Natural killer cell (primary cell): ENCODE data around the gene MLLT10. TPM values are rescaled to one million over a fixed set of nuclear protein-coding genes. Genes with fewer than 3 reads are reported as not detected.

Experiments used
- ATAC-seq, 3 donors: fragments of 150-1000 bp in 2 of 3; fragments of 200-7000 bp in 1 of 3; cut with Tn5 transposase; 1 replicate in 1 of 3; 2 replicates in 2 of 3; pipeline ENCODE4 v1.10.0; 2021; ENCODE audit warnings: mild to moderate bottlenecking in 2 of 3, moderate library complexity in 2 of 3
- DNase-seq, 2 donors: peaks; one replicate each; pipeline versions ENCODE4 v3.0.0 to v3.0.0-alpha.2; 2013 to 2021; ENCODE audit warnings: mixed read lengths in 1 of 2
- H3K27ac ChIP-seq: one replicate; pipeline ENCODE4 v1.5.1; 2013; ENCODE audit warnings: mild to moderate bottlenecking, low read length
- H3K27me3 ChIP-seq: one replicate; pipeline ENCODE4 v1.6.1; 2013; ENCODE audit warnings: low read length; ENCODE audit not compliant: control insufficient read depth, insufficient read depth
- H3K36me3 ChIP-seq: one replicate; pipeline ENCODE4 v1.6.1; 2013; ENCODE audit warnings: low read length; ENCODE audit not compliant: control insufficient read depth, insufficient read depth
- H3K4me1 ChIP-seq: one replicate; pipeline ENCODE4 v1.6.1; 2013; ENCODE audit warnings: low read length; ENCODE audit not compliant: control insufficient read depth, insufficient read depth
- H3K4me3 ChIP-seq: one replicate; pipeline ENCODE4 v1.5.1; 2013; ENCODE audit warnings: low read length
- H3K9me3 ChIP-seq: one replicate; pipeline ENCODE4 v1.6.1; 2013; ENCODE audit warnings: low read length; ENCODE audit not compliant: control insufficient read depth, insufficient read depth
- H3K27ac Mint-ChIP-seq, 2 donors: one replicate each; pipeline ENCODE4 v1.8.0; 2022; ENCODE audit warnings: mild to moderate bottlenecking in 2 of 2, mixed read lengths in 2 of 2, moderate library complexity in 1 of 2
- H3K27me3 Mint-ChIP-seq, 2 donors: one replicate each; pipeline ENCODE4 v1.8.0; 2022; ENCODE audit warnings: low read depth in 2 of 2, mixed read lengths in 2 of 2
- H3K36me3 Mint-ChIP-seq: one replicate; pipeline ENCODE4 v1.8.0; 2022; ENCODE audit warnings: mixed read lengths
- H3K4me1 Mint-ChIP-seq, 2 donors: one replicate each; pipeline ENCODE4 v1.8.0; 2022; ENCODE audit warnings: mixed read lengths in 2 of 2
- H3K4me3 Mint-ChIP-seq: one replicate; pipeline ENCODE4 v1.8.0; 2022; ENCODE audit warnings: mild to moderate bottlenecking, moderate library complexity, mixed read lengths
- H3K9me3 Mint-ChIP-seq, 2 donors: one replicate each; pipeline ENCODE4 v1.8.0; 2022; ENCODE audit warnings: mixed read lengths in 2 of 2
- WGBS: methylation state at CpG from one replicate; pipeline ENCODE4 v1.1.7; 2013; ENCODE audit warnings: missing lambda C conversion rate; ENCODE audit not compliant: insufficient coverage; 5-methylcytosine and 5-hydroxymethylcytosine counted together
- intact Hi-C: fragments of 100-400 bp; cut with micrococcal nuclease; formaldehyde crosslinking; loops from one replicate; pipeline ENCODE4 v1.14.2; 2022
- total RNA-seq, 4 donors: library from RNA; stranded (reverse); fragments of 120-200 nt in 1 of 4; gene quantifications; one replicate each; pipeline versions ENCODE4 v1.2.3 to v1.2.4, GENCODE V29; 2013 to 2022
- TF ChIP-seq, protein P1 (sequence below): fragments of 200-600 bp; IDR thresholded peaks from one replicate; pipeline ENCODE4 v1.8.0; 2022; ENCODE audit warnings: antibody characterized with exemption

MLLT10 gene
- total RNA-seq, 3 donors from 2014 or later (not counting 1 experiment from before 2014, with no cell fraction given): 40.4 to 65.2 (median 60.0) TPM

DNA sequence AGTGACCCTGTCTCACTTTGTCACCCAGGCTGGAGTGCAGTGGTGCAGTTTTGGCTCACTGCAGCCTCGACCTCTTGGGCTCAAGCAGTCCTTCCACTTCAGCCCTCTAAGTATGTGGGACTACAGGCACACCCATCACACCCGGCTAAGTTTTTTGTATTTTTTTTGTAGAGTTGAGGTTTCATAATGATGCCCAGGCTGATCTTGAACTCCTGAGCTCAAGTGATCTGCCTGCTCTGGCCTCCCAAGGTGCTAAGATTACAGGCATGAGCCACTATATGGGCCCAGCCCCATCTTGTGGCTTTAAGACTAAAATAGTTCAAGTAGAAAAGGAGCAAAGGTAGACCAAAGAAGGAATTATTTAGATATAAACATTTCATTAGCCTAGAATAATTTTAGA lies 65.5 kb downstream of the MLLT10 start:
- ATAC-seq (peak in 1 of 3 donors; percentile 17), DNase-seq (no peak)
- no peaks in the 10 kb centered on the region for H3K27me3 ChIP-seq
- Mint-ChIP-seq H3K9me3 (no peaks in the 10 kb centered on the region), H3K27me3 (no peaks in the 10 kb centered on the region), H3K27ac (peak overlapping the region in 1 of 2 donors; percentile 9), H3K4me3 (no peak overlapping the region), H3K4me1 (peaks cover 0 to 15% of the 10 kb centered on the region in 2 donors), H3K36me3 (no peaks in the 10 kb centered on the region)
- H3K27ac ChIP-seq: no peak overlapping the region
- TF ChIP-seq, protein P1, sequence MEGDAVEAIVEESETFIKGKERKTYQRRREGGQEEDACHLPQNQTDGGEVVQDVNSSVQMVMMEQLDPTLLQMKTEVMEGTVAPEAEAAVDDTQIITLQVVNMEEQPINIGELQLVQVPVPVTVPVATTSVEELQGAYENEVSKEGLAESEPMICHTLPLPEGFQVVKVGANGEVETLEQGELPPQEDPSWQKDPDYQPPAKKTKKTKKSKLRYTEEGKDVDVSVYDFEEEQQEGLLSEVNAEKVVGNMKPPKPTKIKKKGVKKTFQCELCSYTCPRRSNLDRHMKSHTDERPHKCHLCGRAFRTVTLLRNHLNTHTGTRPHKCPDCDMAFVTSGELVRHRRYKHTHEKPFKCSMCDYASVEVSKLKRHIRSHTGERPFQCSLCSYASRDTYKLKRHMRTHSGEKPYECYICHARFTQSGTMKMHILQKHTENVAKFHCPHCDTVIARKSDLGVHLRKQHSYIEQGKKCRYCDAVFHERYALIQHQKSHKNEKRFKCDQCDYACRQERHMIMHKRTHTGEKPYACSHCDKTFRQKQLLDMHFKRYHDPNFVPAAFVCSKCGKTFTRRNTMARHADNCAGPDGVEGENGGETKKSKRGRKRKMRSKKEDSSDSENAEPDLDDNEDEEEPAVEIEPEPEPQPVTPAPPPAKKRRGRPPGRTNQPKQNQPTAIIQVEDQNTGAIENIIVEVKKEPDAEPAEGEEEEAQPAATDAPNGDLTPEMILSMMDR: no peak
- WGBS: 78% methylated on average over 2 of the region's 2 CpGs
- H3K4me1 ChIP-seq: peaks cover 3% of the 10 kb centered on the region
- intact Hi-C loops: no loop called here
- no peak overlapping the region for H3K4me3 ChIP-seq
- H3K9me3 ChIP-seq: no peaks in the 10 kb centered on the region
- no peaks in the 10 kb centered on the region for H3K36me3 ChIP-seq

DNA sequence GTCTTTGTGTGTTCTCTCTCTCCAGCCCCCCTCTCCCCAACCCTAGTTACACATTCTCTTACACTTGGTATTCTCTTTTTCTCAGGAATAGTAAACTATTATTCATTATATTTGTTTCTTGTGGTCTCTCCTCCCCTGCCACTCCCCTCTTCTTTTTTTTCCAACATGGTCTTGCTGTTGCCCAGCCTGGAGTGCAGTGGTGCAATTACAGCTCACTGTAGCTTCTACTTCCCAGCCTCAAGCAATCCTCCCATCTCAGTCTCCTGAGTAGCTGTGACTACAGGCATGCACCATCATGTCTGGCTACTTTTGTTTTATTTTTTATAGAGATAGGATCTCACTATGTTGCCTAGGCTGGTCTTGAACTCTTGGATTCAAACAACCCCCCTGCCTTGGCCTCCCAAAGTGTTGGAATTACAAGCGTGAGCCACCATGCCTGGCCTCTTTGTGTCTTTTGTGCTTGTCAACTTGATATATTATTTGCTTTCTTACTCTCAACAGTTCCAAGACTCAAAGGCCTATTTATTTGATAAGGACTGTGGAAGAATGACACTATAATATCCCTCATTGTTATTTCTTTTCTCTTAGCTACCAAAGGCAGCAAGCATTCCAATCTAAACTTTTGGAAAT lies 66.9 kb downstream of the MLLT10 start:
- Mint-ChIP-seq H3K36me3 (no peaks in the 10 kb centered on the region), H3K4me3 (no peak overlapping the region), H3K4me1 (peaks cover 4 to 18% of the 10 kb centered on the region in 2 donors), H3K9me3 (no peaks in the 10 kb centered on the region), H3K27me3 (no peaks in the 10 kb centered on the region), H3K27ac (no peak overlapping the region)
- no peak for ATAC-seq
- Histone ChIP-seq H3K27ac (no peak overlapping the region), H3K27me3 (no peaks in the 10 kb centered on the region), H3K36me3 (no peaks in the 10 kb centered on the region), H3K4me1 (peaks cover 3% of the 10 kb centered on the region), H3K9me3 (no peaks in the 10 kb centered on the region), H3K4me3 (no peak overlapping the region)
- DNase-seq: no peak
- WGBS: 100% methylated on average over 1 of the region's 1 CpG
- TF ChIP-seq, protein P1: no peak
- intact Hi-C loops: no loop called here

DNA sequence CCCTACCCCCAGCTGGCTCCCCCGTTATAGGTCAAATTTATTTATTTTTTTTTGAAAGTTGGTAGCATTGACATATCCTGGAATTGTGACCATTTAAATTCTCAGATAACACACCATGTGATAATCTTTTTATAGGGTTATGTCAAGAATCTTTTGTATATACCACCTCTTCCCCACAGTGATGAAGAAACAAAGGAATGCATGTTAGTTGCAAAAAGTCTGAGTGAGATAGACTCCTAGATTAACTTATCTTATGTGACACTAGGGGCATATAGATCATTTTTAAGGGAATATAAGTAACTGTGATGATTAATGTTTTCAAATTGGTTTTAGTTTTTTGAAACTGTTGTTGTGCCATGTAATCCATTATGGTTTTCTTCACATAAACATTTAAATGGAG lies 68.3 kb downstream of the MLLT10 start:
- intact Hi-C loops: no loop called here
- H3K27me3 ChIP-seq: no peaks in the 10 kb centered on the region
- TF ChIP-seq, protein P1: no peak
- H3K4me1 Mint-ChIP-seq: peaks cover 15 to 30% of the 10 kb centered on the region in 2 donors
- H3K36me3 ChIP-seq: peaks cover 4% of the 10 kb centered on the region
- H3K9me3 ChIP-seq: no peaks in the 10 kb centered on the region
- H3K9me3 Mint-ChIP-seq: no peaks in the 10 kb centered on the region
- no peak for ATAC-seq
- DNase-seq: no peak
- H3K4me3 Mint-ChIP-seq: no peak overlapping the region
- H3K4me3 ChIP-seq: no peak overlapping the region
- no peaks in the 10 kb centered on the region for H3K27me3 Mint-ChIP-seq
- H3K36me3 Mint-ChIP-seq: no peaks in the 10 kb centered on the region
- no CpG with 5 or more reads among the region's 1 CpG for WGBS
- peaks cover 3% of the 10 kb centered on the region for H3K4me1 ChIP-seq
- H3K27ac Mint-ChIP-seq: no peak overlapping the region
- no peak overlapping the region for H3K27ac ChIP-seq

DNA sequence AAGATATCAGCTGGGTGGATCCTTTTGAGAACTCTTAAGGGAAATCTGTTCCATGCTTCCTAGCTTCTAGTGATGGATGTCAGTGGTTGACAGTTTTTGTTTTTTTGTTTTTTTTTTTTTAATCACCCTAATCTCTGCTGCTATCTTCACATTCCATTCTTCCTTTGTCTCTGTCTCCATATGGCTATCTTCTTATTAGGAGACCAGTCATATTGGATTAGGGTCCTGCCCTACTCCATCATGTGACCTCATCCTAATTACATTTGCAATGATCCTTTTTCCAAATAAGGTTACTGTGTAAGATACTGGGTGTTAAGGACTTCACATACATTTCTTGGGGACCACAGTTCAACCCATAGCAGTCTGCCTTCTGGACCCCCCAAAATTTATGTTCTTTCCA lies 69.7 kb downstream of the MLLT10 start:
- peaks cover 3% of the 10 kb centered on the region for H3K4me1 ChIP-seq
- DNase-seq (no peak), ATAC-seq (no peak)
- peaks cover 0 to under 1% of the 10 kb centered on the region in 2 donors for H3K9me3 Mint-ChIP-seq
- H3K27me3 Mint-ChIP-seq: no peaks in the 10 kb centered on the region
- TF ChIP-seq, protein P1: no peak
- no peak overlapping the region for H3K4me3 ChIP-seq
- peaks cover 4% of the 10 kb centered on the region for H3K36me3 ChIP-seq
- intact Hi-C loops: no loop called here
- no peak overlapping the region for H3K27ac Mint-ChIP-seq
- no peaks in the 10 kb centered on the region for H3K27me3 ChIP-seq
- H3K27ac ChIP-seq: no peak overlapping the region
- no peak overlapping the region for H3K4me3 Mint-ChIP-seq
- no peaks in the 10 kb centered on the region for H3K9me3 ChIP-seq
- peaks cover 9% of the 10 kb centered on the region for H3K36me3 Mint-ChIP-seq
- H3K4me1 Mint-ChIP-seq: peaks cover 24 to 29% of the 10 kb centered on the region in 2 donors
